SK-N-SH treated with all-trans-retinoic acid at 6 μM for 48 hours (cell line): Measurements from ENCODE around the gene DEFB112.

Experiments
- ESRRG ChIP-seq: fragments of 250-450 bp; sonication (Bioruptor Pico); IDR thresholded peaks from 2 replicates; pipeline ENCODE4 v1.6.1; 2021; ENCODE audit warnings: mild to moderate bottlenecking
- TCF4 ChIP-seq: fragments of 250-450 bp; sonication (Bioruptor Pico); IDR thresholded peaks from 2 replicates; pipeline ENCODE4 v1.8.0; 2021; ENCODE audit warnings: mild to moderate bottlenecking, moderate library complexity, borderline replicate concordance
- ZFP30 ChIP-seq: fragments of 450-650 bp; formaldehyde crosslinking; IDR thresholded peaks from 2 replicates; pipeline ENCODE4 v1.5.0; 2022; ENCODE audit warnings: mild to moderate bottlenecking, moderate library complexity
- ZNF8 ChIP-seq: fragments of 450-650 bp; formaldehyde crosslinking; IDR thresholded peaks from 2 replicates; pipeline ENCODE4 v1.5.0; 2020; ENCODE audit warnings: mild to moderate bottlenecking, moderate library complexity
- TF ChIP-seq, protein P1 (sequence below): fragments of 250-450 bp; sonication (Bioruptor Pico); IDR thresholded peaks from 2 replicates; pipeline ENCODE4 v1.8.0; 2020; ENCODE audit warnings: mild to moderate bottlenecking, moderate library complexity, borderline replicate concordance

DNA sequence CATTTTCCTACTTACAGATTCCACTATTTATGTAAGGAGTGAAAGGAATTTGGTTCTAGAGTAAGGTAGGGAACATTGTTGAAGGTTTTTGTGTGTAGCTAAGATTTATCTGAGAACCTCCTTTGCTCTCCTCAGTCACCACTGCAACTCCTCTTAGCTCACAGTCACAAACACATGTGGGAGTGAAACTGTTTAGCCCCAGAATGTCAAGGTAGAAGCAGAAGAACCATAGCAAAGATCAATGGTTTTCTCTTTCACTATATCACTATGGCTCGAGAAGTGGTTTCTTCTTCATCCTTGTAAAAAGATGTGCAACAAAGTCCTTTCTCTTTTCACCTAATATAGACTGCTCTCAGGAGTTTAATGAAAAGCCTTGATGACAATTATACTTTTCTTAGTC is 6.5 kb upstream of the DEFB112 start:
- TF ChIP-seq, protein P1, sequence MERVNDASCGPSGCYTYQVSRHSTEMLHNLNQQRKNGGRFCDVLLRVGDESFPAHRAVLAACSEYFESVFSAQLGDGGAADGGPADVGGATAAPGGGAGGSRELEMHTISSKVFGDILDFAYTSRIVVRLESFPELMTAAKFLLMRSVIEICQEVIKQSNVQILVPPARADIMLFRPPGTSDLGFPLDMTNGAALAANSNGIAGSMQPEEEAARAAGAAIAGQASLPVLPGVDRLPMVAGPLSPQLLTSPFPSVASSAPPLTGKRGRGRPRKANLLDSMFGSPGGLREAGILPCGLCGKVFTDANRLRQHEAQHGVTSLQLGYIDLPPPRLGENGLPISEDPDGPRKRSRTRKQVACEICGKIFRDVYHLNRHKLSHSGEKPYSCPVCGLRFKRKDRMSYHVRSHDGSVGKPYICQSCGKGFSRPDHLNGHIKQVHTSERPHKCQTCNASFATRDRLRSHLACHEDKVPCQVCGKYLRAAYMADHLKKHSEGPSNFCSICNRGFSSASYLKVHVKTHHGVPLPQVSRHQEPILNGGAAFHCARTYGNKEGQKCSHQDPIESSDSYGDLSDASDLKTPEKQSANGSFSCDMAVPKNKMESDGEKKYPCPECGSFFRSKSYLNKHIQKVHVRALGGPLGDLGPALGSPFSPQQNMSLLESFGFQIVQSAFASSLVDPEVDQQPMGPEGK (CRISPR knock-in tag): no peak
- no peak for TF ChIP-seq ZFP30 (CRISPR knock-in tag)
- no peak for TF ChIP-seq TCF4 (CRISPR knock-in tag)
- no peak for TF ChIP-seq ESRRG
- no peak for TF ChIP-seq ZNF8 (CRISPR knock-in tag)
